Measurements from ENCODE around the gene PRKG2.

- TF ChIP-seq CTCF (IDR thresholded peaks at IDR 0.05 in 4 of 5, conservative IDR thresholded peaks at IDR 0.05 in 1 of 5) (no peak), POLR2A (IDR thresholded peaks at IDR 0.05) (no peak)
These were observed 3.2 kb upstream of the PRKG2 start for GRCh38 chr4:81218206-81218605.
